Measurements from ENCODE around the gene CCNJL.

Gene CCNJL

GRCh38 chr5:160315968-160316367, 3.6 kb upstream of the CCNJL start:
- DNase-seq (ENCODE audit: low spot score), result no peak

GRCh38 chr5:160312960-160313727, 780 bp upstream of the CCNJL start:
- TF ChIP-seq CTCF (IDR thresholded peaks at IDR 0.05; ENCODE audit: extremely low read depth, missing control alignments), result no peak
- peak; percentile 29 for DNase-seq (ENCODE audit: low spot score)

More at GRCh38 chr5:160315968-160316367, 3.6 kb upstream of the CCNJL start:
- no peak for TF ChIP-seq CTCF (IDR thresholded peaks at IDR 0.05; ENCODE audit: extremely low read depth, missing control alignments)

- peak; percentile 27 for DNase-seq (ENCODE audit: low spot score)
- no peak for TF ChIP-seq CTCF (IDR thresholded peaks at IDR 0.05; ENCODE audit: extremely low read depth, missing control alignments)
These were observed 752 bp downstream of the CCNJL start for GRCh38 chr5:160311491-160312133.

- TF ChIP-seq CTCF (IDR thresholded peaks at IDR 0.05; ENCODE audit: extremely low read depth, missing control alignments), result no peak
- no peak for DNase-seq (ENCODE audit: low spot score)
These were observed 1.6 kb downstream of the CCNJL start for GRCh38 chr5:160310552-160311295.

- no peak for TF ChIP-seq CTCF (IDR thresholded peaks at IDR 0.05; ENCODE audit: extremely low read depth, missing control alignments)
- DNase-seq (ENCODE audit: low spot score), result no peak
These were observed 2.2 kb downstream of the CCNJL start for GRCh38 chr5:160310140-160310539.

- TF ChIP-seq CTCF (IDR thresholded peaks at IDR 0.05; ENCODE audit: extremely low read depth, missing control alignments), result no peak
- DNase-seq (ENCODE audit: low spot score), result no peak
These were observed 5.7 kb downstream of the CCNJL start for GRCh38 chr5:160306696-160307095.

GRCh38 chr5:160305319-160305718, 7.0 kb downstream of the CCNJL start:
- no peak for TF ChIP-seq CTCF (IDR thresholded peaks at IDR 0.05; ENCODE audit: extremely low read depth, missing control alignments)

More at GRCh38 chr5:160305319-160305718, 7.0 kb downstream of the CCNJL start:
- DNase-seq (ENCODE audit: low spot score), result no peak
